ENCODE results near the gene RAB8B.
A peak's percentile ranks its signal among the peaks of the same experiment; 100 is the strongest.

The RAB8B gene

DNA sequence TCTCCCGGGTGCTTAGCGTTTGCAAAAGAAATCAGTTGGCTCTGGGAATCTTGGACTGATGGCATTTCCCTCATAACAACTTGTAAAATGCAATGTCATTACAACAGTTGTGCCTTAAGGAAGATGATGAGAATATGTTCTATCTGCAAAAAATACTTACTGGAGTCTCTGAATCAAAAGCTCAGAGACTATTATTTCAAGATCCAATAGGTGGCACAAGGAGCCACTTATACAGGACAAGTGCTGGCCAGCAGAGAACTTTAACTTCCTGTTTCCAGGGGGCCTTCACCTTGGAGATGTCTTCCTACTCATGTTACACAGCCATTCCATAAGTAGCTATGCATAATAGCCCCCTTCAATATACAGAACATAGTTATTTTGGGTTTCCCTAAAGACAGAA, 23.2 kb upstream of the RAB8B start:
- Mint-ChIP-seq H3K4me1 (peaks cover 8% of the 10 kb centered on the region), H3K36me3 (no peaks in the 10 kb centered on the region), H3K27ac (no peak overlapping the region), H3K27me3 (no peaks in the 10 kb centered on the region), H3K9me3 (no peaks in the 10 kb centered on the region), H3K4me3 (no peak overlapping the region)
- DNase-seq (ENCODE audit: low spot score in 2 of 2) (no peak), ATAC-seq (ENCODE audit: low read depth) (peak; percentile 38)

DNA sequence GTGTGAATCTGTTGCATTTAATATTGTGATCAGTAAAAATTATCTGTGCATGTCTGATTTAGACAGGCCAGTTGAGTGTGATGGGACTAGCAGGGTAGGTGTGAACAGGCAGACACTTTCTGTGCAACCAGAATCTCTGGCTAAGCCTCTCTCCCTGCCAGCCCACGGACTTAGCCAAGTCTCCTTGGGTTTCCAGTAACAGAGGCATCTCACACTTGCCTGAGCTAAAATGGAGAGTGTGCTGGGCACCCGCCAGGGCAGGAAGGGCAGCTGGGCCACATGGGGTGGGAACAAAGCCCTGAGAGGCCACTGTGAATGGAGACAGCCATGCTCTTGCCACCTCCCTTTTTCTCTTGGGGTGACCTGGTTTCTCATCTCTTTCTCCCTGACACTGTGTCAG, 19.6 kb upstream of the RAB8B start:
- ATAC-seq (ENCODE audit: low read depth): no peak
- Mint-ChIP-seq H3K27ac (no peak overlapping the region), H3K27me3 (no peaks in the 10 kb centered on the region), H3K4me3 (no peak overlapping the region), H3K9me3 (no peaks in the 10 kb centered on the region), H3K4me1 (peaks cover 5% of the 10 kb centered on the region), H3K36me3 (no peaks in the 10 kb centered on the region)
- DNase-seq (ENCODE audit: low spot score in 2 of 2): no peak

DNA sequence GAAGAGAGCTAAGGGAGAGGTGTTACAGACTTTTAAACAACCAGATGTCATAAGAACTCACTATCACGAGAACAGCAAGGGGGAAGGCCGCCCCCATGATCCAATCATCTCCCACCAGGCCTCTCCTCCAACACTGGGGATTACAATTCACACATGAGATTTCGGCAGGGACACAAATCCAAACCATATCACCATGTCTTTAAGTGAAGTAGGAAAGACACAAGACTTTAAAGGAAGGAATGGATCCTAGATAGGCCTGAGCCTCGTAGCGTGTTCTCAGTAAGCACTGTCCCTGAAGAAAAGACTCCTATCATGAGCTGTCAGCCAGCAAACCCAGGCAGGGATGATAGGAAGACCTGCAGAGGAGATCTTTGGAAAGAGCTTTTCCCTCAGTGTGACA, 17.0 kb upstream of the RAB8B start:
- no peak overlapping the region for H3K4me3 Mint-ChIP-seq
- H3K9me3 Mint-ChIP-seq: no peaks in the 10 kb centered on the region
- ATAC-seq (ENCODE audit: low read depth) (no peak), DNase-seq (ENCODE audit: low spot score in 2 of 2) (no peak)
- H3K27ac Mint-ChIP-seq: no peak overlapping the region
- no peaks in the 10 kb centered on the region for H3K36me3 Mint-ChIP-seq
- no peaks in the 10 kb centered on the region for H3K4me1 Mint-ChIP-seq
- no peaks in the 10 kb centered on the region for H3K27me3 Mint-ChIP-seq

DNA sequence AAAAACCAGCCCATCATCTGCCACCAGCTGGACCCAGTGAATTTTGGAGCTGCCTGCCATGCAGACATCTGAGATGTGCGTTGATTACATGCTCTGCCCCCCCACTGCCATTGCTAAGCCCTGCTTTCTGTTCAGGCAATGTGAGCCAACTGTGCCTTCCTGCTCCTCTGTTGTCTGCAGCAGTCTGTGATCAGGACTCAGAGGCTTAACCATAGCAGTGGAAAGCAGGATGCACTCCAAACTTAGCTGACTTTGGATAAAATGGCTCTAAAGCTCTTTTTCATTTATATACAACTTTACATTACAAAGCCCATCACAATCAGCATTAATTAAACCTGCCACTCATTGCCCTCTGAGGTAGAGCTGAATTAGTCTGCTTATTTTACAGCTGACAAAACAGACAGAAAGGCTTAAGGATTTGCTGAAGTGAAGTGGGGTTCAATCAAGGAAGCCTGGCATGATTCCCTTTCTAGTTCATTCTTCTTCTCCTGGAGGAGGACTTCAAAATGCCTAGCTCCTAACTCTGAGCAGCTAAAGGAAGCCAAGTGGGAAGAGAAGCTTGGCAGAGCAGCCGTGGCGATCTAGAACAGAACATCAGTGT, 16.5 kb upstream of the RAB8B start:
- no peak for DNase-seq (ENCODE audit: low spot score in 2 of 2)
- Mint-ChIP-seq H3K27me3 (no peaks in the 10 kb centered on the region), H3K4me3 (no peak overlapping the region), H3K9me3 (no peaks in the 10 kb centered on the region), H3K4me1 (no peaks in the 10 kb centered on the region), H3K27ac (no peak overlapping the region), H3K36me3 (no peaks in the 10 kb centered on the region)
- ATAC-seq (ENCODE audit: low read depth): no peak

DNA sequence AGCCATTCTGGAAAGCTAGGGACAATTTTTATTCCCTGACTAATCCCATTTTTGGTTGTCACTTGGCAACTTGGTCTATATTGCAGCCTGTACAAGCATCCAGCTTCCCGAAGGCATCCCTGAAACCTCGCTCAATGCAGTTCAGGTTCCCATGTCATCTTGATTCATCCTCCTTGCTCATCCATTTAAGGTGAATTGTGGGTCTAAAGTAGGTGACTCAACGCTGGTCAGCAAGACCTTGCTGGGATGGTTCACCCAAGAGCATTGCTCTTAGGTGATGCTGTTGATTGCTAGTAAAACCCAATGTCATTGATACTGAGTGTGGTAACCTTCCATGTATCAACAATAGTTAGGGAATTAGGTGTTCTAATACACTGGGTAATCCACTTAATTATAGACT, 13.1 kb upstream of the RAB8B start:
- no peak overlapping the region for H3K4me3 Mint-ChIP-seq
- H3K27ac Mint-ChIP-seq: no peak overlapping the region
- DNase-seq (ENCODE audit: low spot score in 2 of 2): no peak
- no peaks in the 10 kb centered on the region for H3K9me3 Mint-ChIP-seq
- no peaks in the 10 kb centered on the region for H3K27me3 Mint-ChIP-seq
- no peaks in the 10 kb centered on the region for H3K4me1 Mint-ChIP-seq
- H3K36me3 Mint-ChIP-seq: no peaks in the 10 kb centered on the region
- ATAC-seq (ENCODE audit: low read depth): no peak

DNA sequence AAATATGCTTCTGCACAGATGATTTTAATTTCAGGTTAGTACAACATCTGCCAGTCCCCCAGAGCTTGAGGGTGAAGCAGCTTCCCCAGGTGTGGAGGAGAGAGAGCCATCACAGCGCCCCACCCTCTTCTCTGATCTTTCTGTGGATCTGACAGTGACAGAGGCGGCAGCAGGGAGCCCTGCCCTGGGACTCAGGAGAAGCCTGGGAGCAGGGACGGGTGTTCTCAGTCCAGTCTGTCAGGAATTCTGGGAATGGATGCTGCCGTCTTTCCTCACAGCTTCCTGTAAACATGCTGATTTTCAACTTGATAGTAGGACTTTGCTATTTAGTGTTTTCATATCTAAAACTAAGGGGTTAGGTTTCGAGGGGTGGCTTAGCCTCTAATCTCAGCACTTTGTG, 11.4 kb upstream of the RAB8B start:
- H3K36me3 Mint-ChIP-seq: no peaks in the 10 kb centered on the region
- H3K4me3 Mint-ChIP-seq: no peak overlapping the region
- ATAC-seq (ENCODE audit: low read depth) (no peak), DNase-seq (ENCODE audit: low spot score in 2 of 2) (no peak)
- no peaks in the 10 kb centered on the region for H3K4me1 Mint-ChIP-seq
- H3K27ac Mint-ChIP-seq: no peak overlapping the region
- no peaks in the 10 kb centered on the region for H3K27me3 Mint-ChIP-seq
- no peaks in the 10 kb centered on the region for H3K9me3 Mint-ChIP-seq

DNA sequence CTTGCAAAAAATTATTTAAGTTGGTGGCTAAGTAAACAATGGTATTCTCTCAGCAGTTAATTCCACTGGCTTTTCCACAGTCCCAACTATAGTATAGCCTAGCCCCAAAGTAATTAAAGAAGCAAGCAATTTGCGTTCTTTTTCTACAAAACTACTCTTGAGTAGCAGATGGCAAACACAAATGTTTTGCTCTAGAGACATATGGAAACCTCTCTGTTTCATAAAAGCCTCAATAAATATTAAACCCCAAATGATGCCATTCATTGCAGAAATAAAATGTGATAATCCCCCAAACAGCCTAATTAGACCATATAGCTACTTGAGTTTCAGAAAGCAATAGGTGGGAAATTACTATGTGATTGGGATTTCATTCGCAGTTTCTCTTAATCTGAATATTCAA, 8.7 kb upstream of the RAB8B start:
- DNase-seq (ENCODE audit: low spot score in 2 of 2) (no peak), ATAC-seq (ENCODE audit: low read depth) (no peak)
- H3K4me1 Mint-ChIP-seq: no peaks in the 10 kb centered on the region
- no peaks in the 10 kb centered on the region for H3K27me3 Mint-ChIP-seq
- no peaks in the 10 kb centered on the region for H3K36me3 Mint-ChIP-seq
- H3K27ac Mint-ChIP-seq: no peak overlapping the region
- H3K9me3 Mint-ChIP-seq: no peaks in the 10 kb centered on the region
- H3K4me3 Mint-ChIP-seq: no peak overlapping the region

DNA sequence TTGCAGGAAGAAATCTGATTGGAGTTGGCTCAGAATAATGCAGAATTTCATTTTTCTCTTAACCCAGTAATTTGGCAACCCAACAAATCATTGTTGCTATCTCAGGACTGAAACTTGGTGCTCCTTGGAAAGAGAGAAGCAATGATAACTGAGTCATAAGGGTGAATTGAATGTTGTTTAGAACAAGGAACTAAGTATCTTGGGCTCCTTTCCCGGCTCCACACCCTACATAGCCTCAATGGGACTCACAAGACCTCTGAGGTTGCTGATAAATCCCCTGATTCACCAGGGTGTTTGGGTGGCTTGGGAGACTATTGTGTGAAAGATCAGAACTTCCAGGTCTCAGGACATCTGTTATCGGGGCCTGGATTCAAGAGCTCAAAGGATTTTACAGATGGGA, 7.8 kb upstream of the RAB8B start:
- no peak for DNase-seq (ENCODE audit: low spot score in 2 of 2)
- ATAC-seq (ENCODE audit: low read depth): no peak
- H3K4me1 Mint-ChIP-seq: no peaks in the 10 kb centered on the region

DNA sequence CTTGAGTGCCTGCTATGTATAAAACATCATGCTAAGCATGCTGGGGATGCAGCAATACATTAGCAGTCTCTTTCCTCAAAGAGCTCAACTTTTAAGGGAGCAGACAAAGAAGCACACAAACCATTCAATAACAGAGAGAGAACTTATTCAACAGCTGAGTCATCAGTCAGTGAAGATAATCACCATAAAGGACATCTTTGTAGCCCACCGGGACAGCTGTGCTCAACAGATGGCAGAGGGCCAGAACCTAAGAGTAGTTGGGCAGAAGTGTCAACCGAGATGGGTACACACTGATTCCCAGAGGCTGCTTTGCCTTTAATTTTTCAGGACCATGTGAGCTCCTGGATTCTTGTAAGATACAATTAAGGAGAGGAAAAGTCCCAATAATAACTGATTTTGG, 4.2 kb upstream of the RAB8B start:
- no peak for DNase-seq (ENCODE audit: low spot score in 2 of 2)
- Mint-ChIP-seq H3K4me1 (peaks cover 10% of the 10 kb centered on the region), H3K9me3 (no peaks in the 10 kb centered on the region), H3K4me3 (no peak overlapping the region), H3K27me3 (no peaks in the 10 kb centered on the region), H3K27ac (no peak overlapping the region), H3K36me3 (no peaks in the 10 kb centered on the region)
- ATAC-seq (ENCODE audit: low read depth): no peak

More for the DNA sequence above, 7.8 kb upstream of the RAB8B start:
- Mint-ChIP-seq H3K27ac (no peak overlapping the region), H3K27me3 (no peaks in the 10 kb centered on the region), H3K4me3 (no peak overlapping the region), H3K9me3 (no peaks in the 10 kb centered on the region), H3K36me3 (no peaks in the 10 kb centered on the region)

DNA sequence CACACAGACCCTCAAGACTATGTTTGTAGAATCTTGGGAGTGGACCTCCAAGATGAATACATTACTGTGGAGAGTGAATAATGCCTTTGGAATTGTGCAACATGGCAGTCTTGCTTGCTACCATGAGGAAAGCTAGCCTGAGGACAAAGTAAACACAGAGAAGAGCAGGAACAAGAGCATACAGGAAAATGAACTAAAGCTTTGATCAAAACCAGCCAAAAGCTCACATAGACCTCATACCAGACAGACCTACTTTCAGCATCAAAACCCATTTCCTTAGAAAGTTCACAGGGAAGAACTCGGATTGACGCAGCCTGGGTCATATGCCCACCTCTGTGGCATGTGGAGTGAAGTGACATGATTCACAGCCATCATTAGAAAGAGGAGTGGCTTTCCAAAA, 3.3 kb upstream of the RAB8B start:
- no peaks in the 10 kb centered on the region for H3K36me3 Mint-ChIP-seq
- ATAC-seq (ENCODE audit: low read depth) (no peak), DNase-seq (ENCODE audit: low spot score in 2 of 2) (no peak)
- H3K9me3 Mint-ChIP-seq: no peaks in the 10 kb centered on the region
- H3K4me1 Mint-ChIP-seq: peaks cover 17% of the 10 kb centered on the region
- no peak overlapping the region for H3K4me3 Mint-ChIP-seq
- no peak overlapping the region for H3K27ac Mint-ChIP-seq
- H3K27me3 Mint-ChIP-seq: no peaks in the 10 kb centered on the region

DNA sequence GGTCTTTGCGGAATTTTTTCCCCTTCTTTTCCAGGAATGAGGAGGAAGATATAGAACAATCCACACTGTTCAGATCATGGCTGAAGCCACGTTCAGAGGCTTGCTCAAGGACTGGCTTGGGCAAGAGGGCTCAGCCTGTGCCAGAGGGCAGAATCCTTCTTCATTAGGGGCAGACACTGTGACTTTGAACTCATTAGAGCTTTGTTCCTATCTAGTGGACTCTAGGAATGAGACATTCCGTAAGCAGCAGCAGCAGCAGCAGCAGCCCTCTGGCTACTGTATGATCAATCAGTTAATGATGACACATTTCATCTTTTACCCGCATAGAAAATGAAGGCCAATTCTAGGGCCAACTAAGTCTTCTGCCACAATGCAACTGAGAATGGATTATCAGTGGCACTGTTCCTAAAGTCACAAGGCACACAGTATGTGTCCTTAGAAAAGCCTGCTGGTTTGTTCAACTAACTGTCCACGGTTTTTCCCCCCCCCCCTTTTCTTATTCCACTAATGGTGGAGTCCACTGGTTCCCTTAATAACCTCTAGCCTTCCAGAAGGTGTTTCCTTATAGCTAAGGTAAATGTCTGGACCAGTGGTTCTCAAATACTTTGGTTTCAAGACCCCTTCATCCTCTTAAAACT, 1.7 kb upstream of the RAB8B start:
- H3K4me1 Mint-ChIP-seq: peaks cover 32% of the 10 kb centered on the region
- H3K4me3 Mint-ChIP-seq: no peak overlapping the region
- DNase-seq (ENCODE audit: low spot score in 2 of 2) (no peak), ATAC-seq (ENCODE audit: low read depth) (no peak)
- H3K36me3 Mint-ChIP-seq: no peaks in the 10 kb centered on the region
- H3K27ac Mint-ChIP-seq: no peak overlapping the region
- no peaks in the 10 kb centered on the region for H3K9me3 Mint-ChIP-seq
- no peaks in the 10 kb centered on the region for H3K27me3 Mint-ChIP-seq

DNA sequence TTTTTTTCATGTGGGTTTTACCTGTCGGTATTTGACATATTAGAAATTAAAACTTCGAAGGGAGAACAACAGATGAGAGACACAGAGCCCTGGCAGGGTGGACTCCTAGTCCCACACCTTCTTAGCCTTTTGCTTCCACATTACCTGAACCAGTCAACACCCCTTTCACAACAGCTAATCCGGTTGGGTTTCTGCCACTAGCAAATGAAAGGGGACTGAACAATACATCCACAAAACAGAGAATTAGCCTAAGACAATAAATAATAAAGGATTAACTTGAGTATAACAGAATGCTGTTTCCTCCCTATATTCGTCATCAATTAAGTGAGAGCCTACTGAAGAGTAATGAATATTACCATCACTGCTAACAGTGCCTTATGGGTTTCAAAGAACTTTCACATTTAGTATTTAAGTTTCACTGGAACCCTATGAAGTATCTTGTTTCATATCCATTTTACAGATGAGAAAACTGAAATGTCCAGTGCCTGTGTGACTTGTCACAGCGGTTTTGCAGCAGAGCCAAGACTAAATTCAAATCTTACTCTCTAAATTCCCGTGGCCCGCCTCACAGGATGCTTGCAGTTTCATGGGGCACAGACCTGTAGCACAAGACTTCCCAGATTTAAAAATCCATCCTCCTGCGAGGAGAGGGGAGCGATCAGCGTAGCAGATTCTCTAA, 1.0 kb upstream of the RAB8B start:
- no peaks in the 10 kb centered on the region for H3K36me3 Mint-ChIP-seq
- H3K4me3 Mint-ChIP-seq: peak overlapping the region; percentile 96
- peaks cover 33% of the 10 kb centered on the region for H3K4me1 Mint-ChIP-seq
- H3K27me3 Mint-ChIP-seq: no peaks in the 10 kb centered on the region
- H3K27ac Mint-ChIP-seq: peak overlapping the region; percentile 99
- H3K9me3 Mint-ChIP-seq: no peaks in the 10 kb centered on the region
- no peak for ATAC-seq (ENCODE audit: low read depth)
- no peak for DNase-seq (ENCODE audit: low spot score in 2 of 2)

DNA sequence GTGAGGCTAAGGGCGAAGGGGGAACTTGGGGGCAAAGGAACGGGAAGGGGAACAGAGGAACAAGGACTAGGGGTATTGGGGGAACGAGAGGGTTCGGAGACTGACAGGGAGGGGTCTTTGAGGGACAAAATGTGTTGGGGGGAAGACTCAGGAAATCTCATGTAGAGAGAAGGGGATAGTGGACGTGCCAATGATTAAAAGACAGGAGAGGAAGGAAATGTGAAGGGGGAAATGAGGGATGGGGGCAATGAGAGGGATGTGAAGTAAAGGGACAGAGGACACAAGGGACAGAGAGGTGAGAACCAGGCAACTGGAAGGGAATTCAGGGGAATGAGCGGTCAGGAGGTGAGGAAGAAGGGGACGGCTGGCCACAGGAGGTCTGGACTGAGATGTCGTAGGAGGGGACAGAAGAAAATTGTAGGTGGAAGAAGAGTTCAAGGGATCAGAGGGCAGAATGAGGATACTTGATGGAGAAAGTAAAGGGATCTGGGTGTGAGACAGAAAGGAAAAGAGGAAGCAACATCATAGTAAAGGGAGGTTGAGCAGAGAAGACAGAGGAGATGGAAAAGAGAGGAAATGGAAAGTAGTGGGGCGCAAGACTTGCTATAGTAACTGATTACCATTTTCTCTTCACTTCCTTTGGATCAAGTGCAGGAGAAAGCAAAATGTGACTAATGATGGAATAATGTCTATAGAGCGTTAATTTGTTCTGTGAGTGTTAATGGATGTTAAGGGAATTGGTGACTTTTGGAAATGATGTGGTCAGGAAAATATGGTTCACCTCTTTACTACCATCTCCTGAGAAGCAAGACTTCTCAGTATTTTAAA, 749 bp downstream of the RAB8B start:
- Mint-ChIP-seq H3K36me3 (peaks cover 2% of the 10 kb centered on the region), H3K9me3 (no peaks in the 10 kb centered on the region), H3K27me3 (no peaks in the 10 kb centered on the region), H3K27ac (peak overlapping the region; percentile 99), H3K4me1 (peaks cover 43% of the 10 kb centered on the region), H3K4me3 (peak overlapping the region; percentile 96)
- DNase-seq (ENCODE audit: low spot score in 2 of 2) (no peak), ATAC-seq (ENCODE audit: low read depth) (no peak)

Measured in memory B cell (primary cell).